ENCODE measurements around the gene BRINP3.

BRINP3 gene

DNA sequence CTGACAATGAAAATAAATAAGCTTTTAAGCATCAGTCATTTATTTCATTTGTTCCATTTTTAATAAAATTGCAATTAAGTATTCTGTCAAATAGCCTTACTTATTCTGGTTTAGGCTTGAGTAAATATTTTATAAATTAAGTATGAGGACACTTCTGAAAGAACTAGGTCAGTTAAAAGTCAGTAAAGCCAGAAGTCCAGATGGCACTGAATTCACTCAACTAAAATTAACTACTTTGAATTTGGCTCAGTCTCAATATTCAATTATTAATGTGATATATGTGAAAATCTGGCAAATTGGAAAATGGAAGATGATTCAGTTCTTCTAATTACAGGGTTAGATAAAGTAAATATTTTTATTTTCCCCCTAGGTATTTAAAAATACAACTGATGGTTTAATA lies 174.2 kb downstream of the BRINP3 start:
- DNase-seq: no peak

DNA sequence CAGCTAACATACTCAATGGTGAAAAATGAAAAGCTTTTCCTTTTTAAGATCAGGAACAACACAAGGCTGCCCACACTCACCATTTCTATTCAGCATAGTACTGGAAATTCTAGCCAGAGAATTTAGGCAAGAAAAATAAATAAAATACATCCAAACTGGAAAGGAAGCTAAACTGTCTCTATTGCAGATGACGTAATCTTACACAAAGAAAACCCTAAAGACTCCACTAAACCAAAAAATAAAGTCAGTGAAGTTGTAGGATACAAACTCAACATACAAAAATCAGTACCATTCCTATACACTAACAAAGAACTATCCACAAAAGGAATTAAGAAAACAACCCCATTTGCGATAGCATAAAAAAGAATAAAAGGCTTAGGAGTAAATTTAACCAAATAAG lies 181.2 kb downstream of the BRINP3 start:
- DNase-seq: no peak

GRCh38 chr1:190289897-190290296 lies 187.8 kb downstream of the BRINP3 start:
- no peak for DNase-seq

GRCh38 chr1:190286111-190286510 lies 191.6 kb downstream of the BRINP3 start:
- no peak for DNase-seq

DNA sequence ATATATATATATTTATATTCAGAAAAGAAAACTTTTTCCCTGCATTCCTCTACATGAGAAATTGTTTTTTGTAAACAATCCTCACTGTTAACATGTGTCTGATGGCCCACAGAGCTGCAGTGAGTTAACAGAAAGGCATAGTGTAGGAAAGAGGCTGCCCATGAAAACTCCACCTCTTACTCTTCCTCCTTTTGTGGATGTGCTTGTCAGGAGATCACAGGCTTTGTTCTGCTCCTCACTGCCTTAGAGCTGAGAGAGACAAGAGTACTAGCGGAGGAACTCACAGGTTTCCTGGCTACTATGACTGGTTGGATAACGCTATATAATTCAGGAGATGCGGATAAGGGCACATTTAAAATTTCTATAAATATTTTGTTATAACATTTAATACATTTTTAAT lies 200.6 kb downstream of the BRINP3 start:
- no peak for DNase-seq

DNA sequence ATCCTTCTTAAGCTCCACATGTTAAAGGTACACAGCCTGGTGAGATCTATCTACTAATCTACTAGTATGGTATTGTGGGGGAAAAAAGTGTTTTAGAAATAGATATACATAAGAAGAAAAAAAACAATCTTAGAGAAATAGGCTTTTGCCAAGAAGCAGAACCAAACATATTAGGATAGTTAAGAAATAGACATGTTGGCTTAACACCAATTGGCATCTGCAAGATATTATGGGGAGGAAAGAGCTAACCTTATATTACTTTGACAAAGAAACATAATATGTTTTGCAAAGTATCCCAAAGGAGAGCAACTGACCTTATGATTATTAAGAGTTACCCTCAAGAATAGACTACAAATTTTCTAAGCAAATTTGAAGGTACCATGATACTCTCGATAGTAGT lies 202.9 kb downstream of the BRINP3 start:
- DNase-seq: no peak

- DNase-seq: no peak
Measured at GRCh38 chr1:190273161-190273560, 204.5 kb downstream of the BRINP3 start.

- DNase-seq: no peak
Measured at GRCh38 chr1:190262538-190262937, 215.1 kb downstream of the BRINP3 start.

DNA sequence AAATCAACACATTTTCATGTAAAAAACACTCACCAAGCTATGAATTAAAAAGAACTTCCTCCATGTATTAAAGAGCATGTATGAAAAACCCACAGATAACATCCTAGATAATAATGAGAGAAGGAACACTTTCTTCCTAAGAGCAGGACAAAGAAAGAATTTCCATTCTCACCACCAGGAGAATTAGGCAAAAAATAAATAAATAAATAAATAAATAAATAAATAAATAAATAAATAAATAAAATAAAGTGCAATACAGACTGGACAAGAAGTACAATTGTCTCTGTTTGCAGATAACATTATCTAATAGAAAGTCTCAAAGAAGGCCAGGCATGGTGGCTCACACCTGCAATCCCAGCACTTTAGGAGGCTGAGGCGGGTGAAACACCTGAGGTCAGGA lies 218.2 kb downstream of the BRINP3 start:
- DNase-seq: no peak

- no peak for DNase-seq
Measured at GRCh38 chr1:190258003-190258402, 219.7 kb downstream of the BRINP3 start.

DNA sequence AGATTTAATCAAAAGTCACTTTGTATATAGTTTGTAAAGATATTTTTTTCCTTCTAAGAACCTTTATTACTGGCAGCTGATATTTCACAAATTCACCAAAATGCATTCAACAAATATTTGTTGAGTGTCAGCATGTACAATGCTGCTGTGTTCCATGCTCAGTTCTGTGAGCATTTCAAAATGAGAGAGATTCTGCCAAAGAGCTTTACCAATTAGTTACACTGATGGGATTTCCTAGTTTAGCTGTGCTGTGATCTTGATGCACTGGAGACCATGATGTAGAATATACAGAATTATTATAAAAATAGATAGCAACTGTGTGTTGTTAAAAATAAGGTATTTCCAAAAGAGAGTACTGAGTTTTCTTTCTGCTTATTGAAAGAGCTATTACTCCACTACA lies 225.6 kb downstream of the BRINP3 start:
- DNase-seq: no peak

DNA sequence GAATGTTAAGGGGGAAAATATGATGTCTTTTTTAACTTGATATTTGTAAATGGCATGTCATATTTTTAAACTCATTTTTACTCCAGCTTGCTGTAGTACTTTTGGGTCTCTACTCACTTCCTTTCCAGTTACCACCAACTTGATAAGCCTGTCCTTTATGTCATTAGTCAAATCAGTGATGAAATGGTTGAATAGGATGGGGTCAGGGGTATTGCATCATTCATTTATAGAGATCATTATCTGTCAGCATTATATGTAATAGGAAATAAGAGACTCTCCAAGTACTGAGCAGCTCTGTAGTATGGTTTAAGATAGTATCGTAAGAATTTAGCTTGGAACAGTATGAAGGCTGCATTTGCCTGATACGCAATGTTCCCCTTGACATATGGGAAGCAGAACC lies 227.3 kb downstream of the BRINP3 start:
- DNase-seq: no peak

DNA sequence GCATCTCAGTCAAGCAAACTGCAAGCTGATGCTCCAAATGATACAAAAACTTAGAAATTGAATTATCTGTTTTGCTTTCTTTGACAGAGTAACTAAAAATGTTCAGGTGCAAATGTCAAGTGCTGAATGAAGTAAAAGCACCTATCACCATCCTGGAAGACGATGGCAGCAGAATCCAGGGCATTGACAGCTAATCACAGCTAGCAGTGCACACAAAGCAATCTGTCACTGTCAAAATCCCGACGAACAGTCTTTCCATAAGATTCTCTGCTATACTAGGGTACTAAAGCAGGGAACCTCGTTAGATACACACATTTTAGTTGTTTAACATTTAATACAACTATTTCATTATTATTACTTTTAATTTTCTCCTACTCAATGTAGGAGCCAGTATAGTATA lies 233.3 kb downstream of the BRINP3 start:
- DNase-seq: no peak

GRCh38 chr1:190243056-190243455 lies 234.6 kb downstream of the BRINP3 start:
- DNase-seq: no peak

DNA sequence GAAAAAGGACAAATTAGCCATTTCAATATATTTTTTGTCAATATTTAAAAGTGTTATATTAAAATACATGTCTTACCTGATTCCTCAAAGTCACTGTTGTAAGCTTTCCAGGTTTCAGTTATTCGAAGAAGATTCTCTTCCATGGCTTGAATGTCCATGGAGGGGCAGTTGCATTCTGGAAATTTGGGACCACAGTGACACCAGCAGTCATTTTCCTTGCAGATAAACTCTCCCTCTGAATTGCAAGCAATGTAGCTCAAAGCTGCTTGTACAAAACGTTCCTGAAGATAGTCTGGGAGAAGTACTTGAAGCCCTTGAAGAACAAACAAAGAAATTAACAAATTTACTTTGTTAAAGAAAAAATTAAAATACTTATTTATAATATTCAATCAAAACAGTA lies 251.7 kb downstream of the BRINP3 start:
- no peak for DNase-seq

- no peak for DNase-seq
Measured at GRCh38 chr1:190212450-190212849, 265.2 kb downstream of the BRINP3 start.

DNA sequence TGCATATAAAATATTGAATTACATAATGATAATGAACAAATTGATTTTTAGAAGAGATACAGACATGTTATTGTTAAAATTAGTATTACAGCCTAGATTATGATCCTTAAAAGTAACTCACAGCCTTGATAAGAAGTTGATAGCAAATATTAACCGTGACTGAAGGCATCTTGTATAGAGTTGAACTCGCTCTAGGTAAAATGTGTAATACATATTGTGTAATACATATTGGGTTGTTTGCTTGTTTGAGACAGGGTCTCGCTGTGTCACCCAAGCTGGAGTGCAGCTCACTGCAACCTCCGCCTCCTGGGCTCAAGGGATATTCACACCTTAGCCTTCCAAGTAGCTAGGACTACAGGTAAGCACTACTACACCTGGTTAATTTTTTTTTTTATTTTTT lies 269.9 kb downstream of the BRINP3 start:
- no peak for DNase-seq

- DNase-seq: no peak
Measured at GRCh38 chr1:190205713-190206112, 272.0 kb downstream of the BRINP3 start.

- DNase-seq: no peak
Measured at GRCh38 chr1:190196020-190196419, 281.6 kb downstream of the BRINP3 start.

DNA sequence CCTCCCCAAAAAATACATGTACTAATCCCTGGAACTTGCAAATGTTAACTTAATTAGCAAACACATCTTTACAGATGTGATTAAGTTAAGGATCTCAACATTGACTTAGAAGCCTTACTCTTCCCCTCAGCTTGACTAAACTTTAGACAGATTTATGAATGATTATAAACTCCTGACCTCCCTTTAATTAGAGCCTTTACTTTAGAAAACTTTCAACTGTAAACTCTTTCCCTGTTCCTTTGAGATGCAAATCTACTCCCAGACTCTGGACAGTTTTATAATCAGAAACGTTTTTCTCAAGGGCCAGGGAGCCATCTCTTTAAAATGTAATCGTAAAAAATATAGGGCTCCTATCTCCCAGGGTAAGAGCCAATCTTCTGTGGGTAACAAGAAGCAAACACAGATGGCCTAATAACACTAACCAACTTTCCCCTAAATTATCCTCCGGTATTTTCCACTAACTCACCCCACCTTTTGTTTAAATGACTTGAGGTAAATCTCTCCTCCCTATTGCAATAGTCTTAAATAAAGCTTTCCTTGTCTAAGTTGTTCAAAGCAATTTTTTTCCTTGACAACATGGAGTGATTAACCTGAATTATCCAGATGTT lies 284.1 kb downstream of the BRINP3 start:
- no peak for DNase-seq

DNA sequence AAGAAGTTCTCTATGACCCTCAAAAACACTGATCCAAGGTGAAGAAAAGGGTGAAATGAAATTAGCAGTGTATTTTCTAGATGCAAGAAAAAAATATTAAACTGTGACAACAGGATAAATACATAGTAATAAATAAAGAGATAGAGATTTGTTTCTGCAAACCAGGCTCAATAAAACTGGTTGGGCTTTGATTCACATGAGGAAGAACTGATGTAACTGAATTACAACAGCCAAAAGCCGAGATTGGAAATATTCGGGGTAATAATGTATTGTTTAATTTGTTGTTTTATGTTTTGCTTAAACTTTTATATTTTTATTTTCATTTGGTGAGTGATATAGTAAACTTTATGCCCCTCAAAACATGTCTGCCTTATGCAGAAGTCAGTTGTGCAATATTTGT lies 285.0 kb downstream of the BRINP3 start:
- no peak for DNase-seq

DNA sequence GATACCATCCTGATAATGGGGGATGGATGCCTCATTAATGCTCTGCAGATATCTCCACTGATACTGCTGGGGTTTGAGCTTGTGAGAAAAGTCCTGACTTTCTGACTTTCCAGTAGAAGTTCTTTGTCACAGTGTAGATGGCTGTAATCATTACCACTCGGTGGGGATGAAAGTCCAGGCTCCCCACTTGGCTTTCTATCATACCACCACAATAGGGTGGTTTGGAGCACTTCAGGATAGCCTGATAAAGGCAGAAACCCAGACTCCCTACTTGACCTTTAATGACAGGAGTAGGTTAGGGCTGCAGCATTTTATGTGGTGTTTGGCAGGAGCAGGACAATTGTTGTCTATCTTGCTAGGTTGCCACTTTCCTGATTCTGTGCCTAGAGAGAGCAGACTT lies 294.1 kb downstream of the BRINP3 start:
- no peak for DNase-seq

GRCh38 chr1:190179817-190180216 lies 297.8 kb downstream of the BRINP3 start:
- no peak for DNase-seq

DNA sequence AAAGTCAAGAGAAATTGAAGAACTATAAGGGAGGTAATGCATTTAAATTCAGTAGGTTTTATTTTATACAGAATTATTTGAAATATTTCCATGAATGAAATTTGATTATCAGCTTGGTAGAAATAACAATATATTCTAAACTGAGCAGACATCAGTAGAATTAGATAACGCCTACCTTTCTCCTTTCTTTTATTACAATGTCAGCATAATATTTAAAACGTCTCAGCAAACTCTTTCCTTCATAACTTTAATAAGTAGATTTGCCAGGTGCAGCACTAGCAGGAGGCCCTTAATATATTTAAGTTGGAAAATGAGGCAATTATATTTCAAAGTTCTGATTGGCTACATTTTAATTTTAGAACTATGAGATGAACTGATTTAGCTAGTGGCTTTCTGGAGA lies 298.8 kb downstream of the BRINP3 start:
- no peak for DNase-seq

DNA sequence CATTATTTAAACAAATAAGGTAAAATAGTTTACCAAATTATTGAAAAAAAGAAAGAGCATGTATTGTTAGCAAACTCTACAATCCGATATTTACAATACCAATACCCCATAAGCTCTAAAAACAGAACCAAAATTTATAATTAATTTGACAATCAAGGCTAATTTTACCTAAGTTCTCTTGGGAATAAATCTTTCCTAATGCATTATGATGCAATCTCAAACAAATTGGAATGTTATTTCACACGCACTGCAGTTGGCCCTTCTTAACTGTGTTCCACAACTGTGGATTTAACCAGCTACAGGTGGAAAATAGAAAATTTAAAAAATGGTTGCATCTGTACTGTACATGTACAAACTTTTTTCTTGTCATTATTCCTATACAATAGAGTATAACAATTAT lies 300.1 kb downstream of the BRINP3 start:
- no peak for DNase-seq

DNA sequence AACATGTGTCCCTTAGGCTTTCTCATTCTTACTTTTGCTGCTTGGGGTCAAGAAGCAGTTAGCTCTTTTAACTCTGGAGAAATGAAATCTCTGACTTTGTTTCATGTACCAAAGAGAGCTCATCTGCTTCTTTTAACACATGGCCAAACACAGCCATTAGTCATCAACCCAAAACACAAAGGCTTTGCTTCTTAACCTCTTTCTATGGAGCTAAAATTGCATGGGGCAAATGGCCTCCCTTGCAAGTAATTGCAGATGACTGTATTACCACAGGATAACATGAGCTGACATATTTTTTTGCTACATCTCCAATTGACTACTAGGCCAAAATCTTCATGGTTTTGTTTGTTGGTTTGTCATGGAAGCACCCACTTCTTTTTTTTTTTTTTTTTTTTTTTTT lies 300.9 kb downstream of the BRINP3 start:
- no peak for DNase-seq
